ENCODE measurements around the gene DHCR7.

DNA sequence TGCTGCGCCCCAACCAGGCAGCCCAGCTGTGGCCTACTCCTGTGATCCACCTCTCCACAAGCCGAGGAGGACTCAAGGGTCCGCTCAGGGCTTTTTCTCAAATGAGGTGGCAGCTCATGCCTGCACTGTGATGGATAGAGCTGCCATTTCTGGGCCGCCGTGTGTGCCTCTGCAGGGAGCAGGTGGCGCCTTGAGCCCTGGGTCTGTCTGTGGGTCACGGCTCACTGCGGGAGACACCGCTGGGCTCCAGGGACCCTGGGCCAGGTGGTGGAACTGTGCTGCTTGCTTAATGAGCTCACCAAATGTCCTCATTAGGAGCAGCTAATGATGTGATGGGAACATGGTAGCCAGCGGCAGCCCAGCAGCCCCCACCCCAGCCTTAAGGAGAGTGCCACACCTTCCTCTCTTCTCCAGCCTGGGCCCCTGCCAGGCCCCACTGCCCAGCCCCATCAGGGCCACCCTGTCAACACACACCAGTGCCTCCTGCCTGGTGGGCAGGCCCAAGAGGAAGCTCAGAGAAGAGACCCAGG lies 50.8 kb downstream of the DHCR7 start:
- TF ChIP-seq, protein P1, sequence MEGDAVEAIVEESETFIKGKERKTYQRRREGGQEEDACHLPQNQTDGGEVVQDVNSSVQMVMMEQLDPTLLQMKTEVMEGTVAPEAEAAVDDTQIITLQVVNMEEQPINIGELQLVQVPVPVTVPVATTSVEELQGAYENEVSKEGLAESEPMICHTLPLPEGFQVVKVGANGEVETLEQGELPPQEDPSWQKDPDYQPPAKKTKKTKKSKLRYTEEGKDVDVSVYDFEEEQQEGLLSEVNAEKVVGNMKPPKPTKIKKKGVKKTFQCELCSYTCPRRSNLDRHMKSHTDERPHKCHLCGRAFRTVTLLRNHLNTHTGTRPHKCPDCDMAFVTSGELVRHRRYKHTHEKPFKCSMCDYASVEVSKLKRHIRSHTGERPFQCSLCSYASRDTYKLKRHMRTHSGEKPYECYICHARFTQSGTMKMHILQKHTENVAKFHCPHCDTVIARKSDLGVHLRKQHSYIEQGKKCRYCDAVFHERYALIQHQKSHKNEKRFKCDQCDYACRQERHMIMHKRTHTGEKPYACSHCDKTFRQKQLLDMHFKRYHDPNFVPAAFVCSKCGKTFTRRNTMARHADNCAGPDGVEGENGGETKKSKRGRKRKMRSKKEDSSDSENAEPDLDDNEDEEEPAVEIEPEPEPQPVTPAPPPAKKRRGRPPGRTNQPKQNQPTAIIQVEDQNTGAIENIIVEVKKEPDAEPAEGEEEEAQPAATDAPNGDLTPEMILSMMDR (IDR thresholded peaks at IDR 0.05 in 4 of 5, conservative IDR thresholded peaks at IDR 0.05 in 1 of 5), result no peak
- no peak for TF ChIP-seq POLR2A (IDR thresholded peaks at IDR 0.05)
